RWPE1 (cell line): ENCODE results near the gene FCRL2.

Experiments used
- CTCF ChIA-PET: fragments of 350-600 bp; sonication (Branson Sonifier 250); formaldehyde crosslinking; extraction: SDS; loops from one replicate; lab custom pipeline; 2021; lab: Yijun Ruan, JAX
- POLR2A ChIA-PET: fragments of 400-600 bp; formaldehyde crosslinking; extraction: SDS; loops from one replicate; lab custom pipeline; 2020; ENCODE audit warnings: antibody characterized with exemption; ENCODE audit not compliant: low non-redundant PET; lab: Yijun Ruan, JAX
- DNase-seq: peaks from one replicate; pipeline ENCODE4 v3.0.0; 2012; ENCODE audit warnings: low spot score
- H3K27ac ChIP-seq: fragments of 450-650 bp; 2 replicates; pipeline ENCODE4 v1.5.1; 2017
- CTCF ChIP-seq: fragments of 450-650 bp; conservative IDR thresholded peaks from 2 replicates; pipeline ENCODE4 v1.5.1; 2017; ENCODE audit warnings: low read depth, mild to moderate bottlenecking

FCRL2 gene

GRCh38 chr1:157700305-157700704, 76.6 kb downstream of the FCRL2 start:
- no peak overlapping the region for H3K27ac ChIP-seq
- no peak for TF ChIP-seq CTCF
- ChIA-PET CTCF (interaction anchor here (0.7 to 2.1 kb wide), 2 partner anchors 9 to 14 kb away, joined by 3 to 6 read pairs; no protein-coding TSS in a partner anchor), POLR2A (no interaction called here)
- no peak for DNase-seq

GRCh38 chr1:157697781-157698569, 79.0 kb downstream of the FCRL2 start:
- ChIA-PET POLR2A (no interaction called here), CTCF (no interaction called here)
- no peak for DNase-seq
- no peak for TF ChIP-seq CTCF
- no peak overlapping the region for H3K27ac ChIP-seq

GRCh38 chr1:157696966-157697628, 79.8 kb downstream of the FCRL2 start:
- ChIA-PET POLR2A (no interaction called here), CTCF (no interaction called here)
- no peak for DNase-seq
- H3K27ac ChIP-seq = no peak overlapping the region
- TF ChIP-seq CTCF = no peak
